HG03439 (cell line): ENCODE results near the gene ITPR3.
"Not testable (repeated sequence)": the region's sequence is repeated elsewhere in the genome, so short reads cannot be mapped to it uniquely, and the experiment has no call there.

Experiments used
- ATAC-seq: cut with Tn5 transposase; IDR thresholded peaks from one replicate; pipeline ENCODE4 v1.9.1; 2021; ENCODE audit warnings: mild to moderate bottlenecking, moderate library complexity; ENCODE audit not compliant: unreplicated experiment

The ITPR3 gene

GRCh38 chr6:33590531-33591198 lies 30.5 kb upstream of the ITPR3 start:
- ATAC-seq: no peak

DNA sequence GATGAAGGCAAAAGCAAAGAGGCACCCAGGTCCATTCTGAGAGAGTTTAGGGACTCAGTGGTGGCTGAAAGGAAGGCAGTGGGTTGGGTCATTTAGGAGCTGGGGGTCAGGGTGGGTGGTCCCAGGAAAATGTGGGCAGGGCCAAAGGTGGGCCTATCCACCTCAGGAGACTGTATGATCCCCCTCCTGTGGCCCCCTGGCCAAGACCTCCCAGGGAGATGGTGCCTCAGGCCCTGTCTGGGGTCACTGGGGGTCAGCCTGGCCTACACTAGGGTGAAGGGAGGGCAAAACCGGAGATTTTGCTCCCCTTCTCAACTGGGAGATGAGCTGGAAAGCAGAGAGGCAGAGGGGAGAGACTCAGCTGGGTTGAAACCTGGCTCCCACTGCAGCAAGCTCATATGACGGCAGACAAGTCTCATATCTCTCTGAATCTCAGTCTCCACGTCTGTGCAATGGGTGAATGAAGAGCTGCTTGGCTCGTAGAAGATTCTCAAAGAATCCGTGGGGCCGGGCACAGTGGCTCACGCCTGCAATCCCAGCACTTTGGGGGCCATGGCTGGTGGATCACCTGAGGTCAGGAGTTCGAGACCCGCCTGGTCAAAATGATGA lies 29.6 kb upstream of the ITPR3 start:
- no peak for ATAC-seq

DNA sequence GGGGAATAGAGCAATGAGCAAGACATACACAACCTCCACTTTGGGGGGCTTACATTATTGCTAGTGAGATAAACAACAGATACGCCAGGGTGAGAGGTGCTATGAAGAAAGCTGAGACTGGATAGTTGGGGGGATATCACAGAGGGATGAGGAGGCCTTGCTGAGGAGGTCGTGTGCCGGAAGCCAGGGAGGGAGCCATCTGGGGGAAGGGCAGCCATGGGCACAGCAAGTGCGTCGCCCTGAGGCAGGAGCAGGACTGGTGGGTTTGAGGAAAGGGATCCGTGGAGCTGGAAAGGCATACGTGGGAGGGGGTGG lies 28.9 kb upstream of the ITPR3 start:
- ATAC-seq: no peak

DNA sequence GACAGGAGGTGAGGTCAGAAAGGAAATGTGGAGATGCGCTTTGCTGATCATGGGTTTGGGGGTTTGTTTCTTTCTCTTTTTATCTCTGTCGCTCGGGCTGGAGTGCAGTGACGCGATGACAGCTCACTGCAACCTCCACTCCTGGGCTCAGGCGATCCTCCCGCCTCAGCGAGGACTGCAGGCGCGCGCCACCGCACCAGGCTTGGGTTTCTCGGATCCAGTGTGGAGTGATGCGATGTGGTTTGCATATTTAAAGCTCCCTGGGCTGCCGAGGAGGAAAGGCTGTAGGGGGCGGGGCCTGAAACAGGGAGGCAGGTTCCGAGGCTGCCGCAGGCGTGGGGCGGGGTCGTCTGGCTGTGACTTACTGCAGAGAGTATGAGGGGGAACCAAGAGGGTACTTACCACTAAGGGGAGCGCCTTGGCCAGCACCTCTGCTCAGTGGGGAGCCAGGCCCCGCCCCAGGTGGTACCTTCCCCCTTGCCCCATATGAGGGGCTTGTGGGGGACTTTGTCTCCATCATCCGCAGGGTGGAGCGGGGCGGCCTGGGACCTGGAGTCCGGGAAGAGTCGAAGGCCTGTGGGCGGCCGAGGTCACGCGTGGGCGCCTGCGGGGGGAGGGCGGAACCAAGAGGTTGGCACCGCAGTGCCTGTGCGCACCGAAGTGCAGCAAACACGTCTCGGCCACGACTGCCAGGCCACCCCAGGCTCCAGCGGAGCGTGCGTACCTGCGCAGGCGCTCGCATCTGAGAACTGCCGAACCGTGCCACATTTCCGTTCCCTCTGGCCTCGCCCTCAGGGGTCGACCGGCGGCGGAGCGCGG lies 28.3 kb upstream of the ITPR3 start:
- ATAC-seq: no peak

DNA sequence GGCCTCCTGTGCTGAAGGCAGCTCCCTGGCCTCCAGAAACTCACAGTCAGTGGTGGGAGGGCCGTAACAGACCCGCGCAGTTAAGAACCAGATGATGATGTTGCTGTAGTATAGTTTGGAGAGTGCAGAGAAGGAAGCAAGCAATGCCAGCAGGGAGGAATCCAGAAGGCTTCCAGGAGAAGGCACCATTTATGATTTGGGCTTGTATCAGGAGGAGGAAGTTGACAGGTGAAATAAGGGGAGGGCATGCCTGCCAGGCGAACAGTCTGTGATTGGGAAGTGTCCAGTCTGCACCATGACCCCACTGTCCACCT lies 27.8 kb upstream of the ITPR3 start:
- no peak for ATAC-seq

GRCh38 chr6:33595001-33595846 lies 25.9 kb upstream of the ITPR3 start:
- no peak for ATAC-seq

DNA sequence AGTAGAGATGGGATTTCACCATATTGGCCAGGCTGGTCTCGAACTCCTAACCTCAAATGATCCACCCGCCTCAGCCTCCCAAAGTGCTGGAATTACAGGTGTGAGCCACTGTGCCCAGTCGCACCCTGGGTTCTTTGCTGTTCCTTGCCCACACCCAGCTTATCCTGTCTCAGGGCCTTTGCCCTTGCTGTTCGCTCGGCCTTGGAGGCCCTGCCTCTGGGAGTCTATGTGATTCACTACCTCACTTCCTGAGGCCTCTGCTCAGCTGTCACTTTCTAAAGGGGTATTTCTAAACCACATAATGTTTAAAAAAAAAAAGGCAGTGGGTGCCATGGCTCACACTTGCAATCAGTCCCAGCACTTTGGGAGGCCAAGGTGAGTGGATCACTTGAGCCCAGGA lies 24.2 kb upstream of the ITPR3 start:
- ATAC-seq: not testable (repeated sequence)

- ATAC-seq: no peak
These were observed 23.4 kb upstream of the ITPR3 start for GRCh38 chr6:33597551-33598322.

DNA sequence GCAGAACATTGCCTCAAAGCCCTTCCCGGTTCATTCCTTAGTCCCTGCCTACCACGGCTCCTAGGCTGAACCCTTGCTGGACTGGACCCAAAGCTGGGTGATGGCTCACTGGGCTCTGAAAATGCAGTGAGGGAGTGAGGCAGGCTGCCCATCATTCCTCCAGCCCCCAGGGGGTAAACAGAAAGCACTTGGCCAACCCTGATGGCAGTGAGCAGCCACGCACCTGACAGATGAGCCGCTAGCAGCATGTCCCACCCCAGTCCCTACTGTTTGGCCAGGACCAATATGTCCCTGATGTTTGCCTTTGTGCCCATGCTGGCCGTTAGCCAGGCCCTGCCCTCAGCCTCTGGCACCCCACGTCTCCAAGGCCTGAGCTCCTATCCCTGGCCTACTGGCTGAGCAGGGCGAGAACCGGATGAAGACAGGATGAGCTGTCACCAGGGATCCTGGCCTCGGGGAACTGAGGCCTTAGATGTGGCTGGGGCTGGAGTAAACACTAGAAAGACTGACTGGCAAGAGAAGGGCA lies 21.6 kb upstream of the ITPR3 start:
- ATAC-seq: no peak

DNA sequence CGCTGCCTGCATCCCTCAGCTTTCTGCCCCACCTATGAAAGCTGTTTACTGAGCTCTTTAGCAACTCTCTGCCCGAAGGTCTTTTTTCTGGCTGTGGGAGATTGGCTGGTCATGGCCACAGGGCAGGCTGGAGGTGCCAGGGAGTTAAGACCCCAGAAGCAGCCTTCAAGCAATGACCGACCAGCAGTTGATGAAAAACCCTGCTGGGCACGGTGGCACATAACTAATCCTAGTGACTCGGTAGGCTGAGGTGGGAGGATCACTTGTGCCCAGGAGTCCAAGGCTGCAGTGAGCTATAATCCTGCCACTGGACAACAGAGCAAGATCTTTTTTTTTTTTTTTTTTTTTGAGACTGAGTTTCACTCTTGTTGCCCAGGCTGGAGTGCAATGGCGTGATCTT lies 20.4 kb upstream of the ITPR3 start:
- ATAC-seq: no peak

DNA sequence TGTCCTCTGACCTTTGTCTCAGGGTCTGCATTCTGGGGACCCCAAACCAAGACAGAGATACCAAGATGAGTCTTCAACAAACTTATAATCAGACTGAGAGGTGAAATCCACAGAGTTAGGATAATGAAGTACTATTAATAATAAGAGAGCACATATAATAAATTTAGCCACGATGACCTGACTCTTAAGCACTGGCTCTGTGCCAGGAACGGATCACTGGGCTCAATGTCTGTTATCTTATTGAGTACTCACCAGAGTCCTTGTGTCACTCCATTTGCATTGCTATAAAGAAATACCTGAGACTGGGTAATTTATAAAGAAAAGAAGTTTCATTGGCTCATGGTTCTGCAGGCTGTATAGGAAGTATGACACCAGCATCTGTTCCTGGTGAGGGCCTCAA lies 18.9 kb upstream of the ITPR3 start:
- no peak for ATAC-seq

DNA sequence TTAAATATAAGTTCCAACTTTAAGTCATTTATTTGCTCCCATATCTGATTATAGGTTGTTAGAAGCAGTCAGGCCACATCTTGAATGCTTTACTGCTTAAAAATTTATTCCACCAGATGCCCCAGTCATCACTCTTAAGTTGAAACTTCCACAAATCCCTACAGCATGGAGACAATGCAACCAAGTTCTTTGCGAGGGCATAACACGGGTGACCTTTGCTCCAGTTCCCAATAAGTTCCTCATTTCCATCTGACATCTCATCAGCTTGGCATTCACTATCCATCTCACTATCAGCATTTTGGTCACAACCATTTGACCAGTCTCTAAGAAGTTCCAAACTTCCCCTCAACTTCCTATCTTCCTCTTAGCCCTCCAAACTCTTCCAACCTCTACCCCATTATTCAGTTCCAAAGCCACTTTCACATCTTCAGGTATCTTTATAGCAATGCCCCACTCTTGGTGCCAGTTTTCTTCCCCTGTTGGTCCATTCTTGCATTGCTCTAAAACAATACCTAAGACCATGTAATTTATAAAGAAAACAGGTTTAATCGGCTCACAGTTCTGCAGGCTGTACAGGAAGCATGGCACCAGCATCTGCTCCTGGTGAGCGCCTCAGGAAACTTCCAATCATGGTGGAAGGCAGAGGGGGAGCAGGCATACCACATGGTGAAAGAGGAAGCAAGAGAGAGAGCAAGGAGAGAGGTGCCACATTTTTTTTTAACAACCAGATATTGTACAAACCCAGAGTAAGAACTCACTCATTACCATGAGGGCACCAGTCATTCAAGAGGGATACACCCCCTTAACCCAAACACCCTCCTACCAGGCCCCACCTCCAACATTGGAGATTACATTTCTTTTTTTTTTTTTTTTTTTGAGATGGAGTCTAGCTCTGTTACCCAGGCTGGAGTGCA lies 15.9 kb upstream of the ITPR3 start:
- no peak for ATAC-seq

DNA sequence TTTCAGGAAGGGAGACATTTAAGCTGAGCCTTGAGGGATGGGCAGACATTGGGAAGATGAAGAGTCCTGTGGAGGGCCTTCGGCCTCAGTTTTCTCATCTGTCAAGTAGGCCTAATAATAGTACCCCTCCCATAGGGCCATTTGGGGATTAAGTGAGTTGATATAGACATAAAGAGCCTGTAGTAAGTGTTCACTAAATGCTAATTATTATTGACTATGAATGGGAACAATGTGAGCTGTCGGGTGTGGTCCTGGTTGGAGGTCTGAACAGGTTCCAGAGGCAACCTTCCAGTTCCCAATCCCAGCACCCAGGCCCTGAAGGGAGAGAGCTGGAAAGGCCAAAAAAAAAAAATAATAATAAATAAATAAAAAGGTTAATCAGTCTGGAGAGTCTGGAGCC lies 14.5 kb upstream of the ITPR3 start:
- no peak for ATAC-seq

- no peak for ATAC-seq
These were observed 13.9 kb upstream of the ITPR3 start for GRCh38 chr6:33607126-33607783.

DNA sequence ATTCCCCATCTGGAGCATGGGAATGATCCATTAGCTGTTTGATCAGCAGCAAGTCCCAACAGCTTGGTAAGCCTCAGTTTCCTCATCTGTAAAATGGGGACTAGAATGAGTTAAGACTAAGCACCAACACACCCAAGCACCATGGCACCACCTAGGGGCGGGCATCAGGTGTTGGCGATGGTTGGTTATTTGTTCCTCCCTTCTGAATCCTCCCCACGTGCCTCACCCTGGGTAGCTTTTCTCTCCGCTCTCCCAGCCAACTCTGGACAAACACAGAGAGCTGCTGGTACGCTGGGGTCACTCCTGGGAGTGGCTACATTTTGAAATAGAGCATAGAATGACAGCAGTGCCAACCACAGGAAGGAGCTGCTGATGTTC lies 13.3 kb upstream of the ITPR3 start:
- no peak for ATAC-seq

- ATAC-seq: no peak
These were observed 12.1 kb upstream of the ITPR3 start for GRCh38 chr6:33609019-33609418.

DNA sequence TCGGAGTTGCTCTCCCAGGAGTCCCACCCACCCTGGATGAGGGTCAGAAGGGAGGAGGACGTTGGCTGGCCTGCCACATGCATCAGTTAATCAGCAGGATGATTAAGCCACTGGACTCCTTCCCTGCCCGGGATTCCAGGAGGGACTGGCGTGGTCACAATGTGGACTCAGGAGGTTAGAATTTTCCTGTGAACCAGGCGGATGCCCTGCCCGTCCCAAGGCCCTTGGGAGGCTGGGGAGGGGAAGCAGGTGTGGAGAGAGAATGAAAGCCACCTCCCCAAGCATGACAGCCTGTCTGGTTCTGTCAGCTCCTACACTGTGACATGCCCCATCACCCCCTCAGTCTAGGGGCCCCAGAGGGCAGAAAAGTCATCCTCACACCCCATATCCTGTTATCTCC lies 11.6 kb upstream of the ITPR3 start:
- ATAC-seq: no peak

DNA sequence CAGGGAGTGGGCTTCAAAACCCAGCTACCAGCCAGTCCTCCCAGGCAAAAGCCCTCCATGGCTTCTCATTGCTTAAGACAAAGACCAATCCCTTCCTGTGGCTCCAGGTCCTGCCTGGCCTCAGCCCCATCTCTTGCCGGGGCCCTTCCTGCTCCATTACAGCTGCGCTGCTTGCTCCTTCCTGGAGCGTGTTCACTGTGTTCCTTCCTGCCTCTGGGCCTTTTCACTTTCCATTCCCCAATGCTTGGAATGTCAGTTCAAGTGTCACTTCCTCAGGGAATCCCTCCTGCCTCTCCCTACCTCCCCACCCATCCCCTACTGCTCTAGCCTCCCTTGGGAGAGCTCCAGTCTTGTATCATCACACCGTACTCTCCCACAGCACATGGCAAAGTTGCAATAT lies 11.1 kb upstream of the ITPR3 start:
- ATAC-seq: no peak
